ENCODE measurements around the gene SOX5.

DNA sequence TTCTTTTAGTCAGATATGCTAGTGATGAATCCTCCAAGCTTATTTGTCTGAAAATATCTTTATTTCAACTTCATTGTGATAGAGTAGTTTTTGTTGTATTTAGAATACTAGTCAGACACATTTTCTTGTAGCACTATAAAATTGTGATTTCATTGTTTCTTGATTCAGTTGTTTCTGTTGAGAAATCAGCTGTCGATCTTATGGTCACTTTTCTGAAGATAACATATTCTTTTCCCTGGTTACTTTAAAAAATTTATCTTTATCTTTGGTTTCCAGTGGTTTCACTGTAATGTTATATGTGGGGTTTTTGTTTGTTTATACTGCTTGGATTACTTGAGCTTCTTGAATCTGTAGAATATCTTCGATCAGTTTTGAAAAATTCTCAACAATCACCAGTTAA, 426.1 kb downstream of the SOX5 start:
- no peak for TF ChIP-seq POLR2A (IDR thresholded peaks at IDR 0.05)
- TF ChIP-seq CTCF (IDR thresholded peaks at IDR 0.05) = no peak
